Astrocyte (in vitro differentiated cells and primary cell): ENCODE data around the gene PFKFB2. TPM values are rescaled to one million over a fixed set of nuclear protein-coding genes. Genes with fewer than 3 reads are reported as not detected.

Experiments
- DNase-seq: peaks from one replicate; pipeline ENCODE4 v3.0.0-alpha.2; 2010; ENCODE audit warnings: low read depth
- FAIRE-seq: peaks from 2 replicates; lab custom pipeline; 2011; peaks lifted over from hg19 to GRCh38; lab: Jason Lieb, UNC
- H2AFZ ChIP-seq: 2 replicates; pipeline ENCODE4 v1.6.0; 2012; ENCODE audit warnings: low read depth, low read length, inconsistent platforms
- H3K27ac ChIP-seq: 2 replicates; pipeline ENCODE4 v1.5.1; 2011; ENCODE audit warnings: low read depth, low read length, inconsistent platforms
- H3K27me3 ChIP-seq: 2 replicates; pipeline ENCODE4 v1.6.0; 2011; ENCODE audit warnings: low read length, inconsistent platforms; ENCODE audit not compliant: insufficient read depth
- H3K36me3 ChIP-seq: 2 replicates; pipeline ENCODE4 v1.5.1; 2011; ENCODE audit warnings: low read length, inconsistent platforms; ENCODE audit not compliant: insufficient read depth
- H3K4me1 ChIP-seq: 2 replicates; pipeline ENCODE4 v1.5.1; 2011; ENCODE audit warnings: low read length, inconsistent platforms; ENCODE audit not compliant: insufficient read depth
- H3K4me2 ChIP-seq: 2 replicates; pipeline ENCODE4 v1.6.0; 2012; ENCODE audit warnings: low read length, inconsistent platforms
- H3K4me3 ChIP-seq: 2 replicates; pipeline ENCODE4 v1.5.1; 2011; ENCODE audit warnings: low read depth, mild to moderate bottlenecking, low read length, inconsistent platforms; ENCODE audit not compliant: insufficient read depth
- H3K79me2 ChIP-seq: 2 replicates; pipeline ENCODE4 v1.6.0; 2012; ENCODE audit warnings: mild to moderate bottlenecking, low read length, inconsistent platforms; ENCODE audit not compliant: insufficient read depth
- H3K9ac ChIP-seq: 2 replicates; pipeline ENCODE4 v1.6.0; 2012; ENCODE audit warnings: mild to moderate bottlenecking, low read length, inconsistent platforms
- H3K9me3 ChIP-seq: 2 replicates; pipeline ENCODE4 v1.5.1; 2012; ENCODE audit warnings: low read depth, mild to moderate bottlenecking, low read length, inconsistent platforms; ENCODE audit not compliant: insufficient read depth
- H4K20me1 ChIP-seq: 2 replicates; pipeline ENCODE4 v1.6.0; 2012; ENCODE audit warnings: low read length, inconsistent platforms; ENCODE audit not compliant: insufficient read depth
- H3K27ac Mint-ChIP-seq: one replicate; pipeline ENCODE4 v1.8.0; 2021; ENCODE audit warnings: mild to moderate bottlenecking, mixed read lengths; ENCODE audit not compliant: unreplicated experiment
- H3K27me3 Mint-ChIP-seq: one replicate; pipeline ENCODE4 v1.8.0; 2021; ENCODE audit warnings: low read depth, mixed read lengths; ENCODE audit not compliant: unreplicated experiment
- H3K36me3 Mint-ChIP-seq: one replicate; pipeline ENCODE4 v1.8.0; 2021; ENCODE audit warnings: low read depth, mixed read lengths; ENCODE audit not compliant: unreplicated experiment
- H3K4me1 Mint-ChIP-seq: one replicate; pipeline ENCODE4 v1.8.0; 2021; ENCODE audit warnings: low read depth, mixed read lengths; ENCODE audit not compliant: unreplicated experiment
- H3K4me3 Mint-ChIP-seq: one replicate; pipeline ENCODE4 v1.8.0; 2021; ENCODE audit warnings: mild to moderate bottlenecking, moderate library complexity, mixed read lengths; ENCODE audit not compliant: unreplicated experiment
- H3K9me3 Mint-ChIP-seq: one replicate; pipeline ENCODE4 v1.8.0; 2021; ENCODE audit warnings: mild to moderate bottlenecking, mixed read lengths; ENCODE audit not compliant: unreplicated experiment
- EZH2 ChIP-seq: IDR thresholded peaks from 2 replicates; pipeline ENCODE4 v1.6.1; 2012; ENCODE audit warnings: mild to moderate bottlenecking, low read length, inconsistent platforms; ENCODE audit not compliant: insufficient read depth
- total RNA-seq: library from RNA; stranded (reverse); gene quantifications from 2 replicates; pipeline ENCODE4 v1.2.1, GENCODE V29; 2021
- TF ChIP-seq, protein P1 (sequence below): IDR thresholded peaks from 2 replicates; pipeline ENCODE4 v1.5.1; 2011; ENCODE audit warnings: low read depth, mild to moderate bottlenecking, inconsistent platforms, low read length, moderate library complexity; ENCODE audit not compliant: insufficient read depth

The PFKFB2 gene
- total RNA-seq, 1 donor from 2014 or later = 6.2 TPM

DNA sequence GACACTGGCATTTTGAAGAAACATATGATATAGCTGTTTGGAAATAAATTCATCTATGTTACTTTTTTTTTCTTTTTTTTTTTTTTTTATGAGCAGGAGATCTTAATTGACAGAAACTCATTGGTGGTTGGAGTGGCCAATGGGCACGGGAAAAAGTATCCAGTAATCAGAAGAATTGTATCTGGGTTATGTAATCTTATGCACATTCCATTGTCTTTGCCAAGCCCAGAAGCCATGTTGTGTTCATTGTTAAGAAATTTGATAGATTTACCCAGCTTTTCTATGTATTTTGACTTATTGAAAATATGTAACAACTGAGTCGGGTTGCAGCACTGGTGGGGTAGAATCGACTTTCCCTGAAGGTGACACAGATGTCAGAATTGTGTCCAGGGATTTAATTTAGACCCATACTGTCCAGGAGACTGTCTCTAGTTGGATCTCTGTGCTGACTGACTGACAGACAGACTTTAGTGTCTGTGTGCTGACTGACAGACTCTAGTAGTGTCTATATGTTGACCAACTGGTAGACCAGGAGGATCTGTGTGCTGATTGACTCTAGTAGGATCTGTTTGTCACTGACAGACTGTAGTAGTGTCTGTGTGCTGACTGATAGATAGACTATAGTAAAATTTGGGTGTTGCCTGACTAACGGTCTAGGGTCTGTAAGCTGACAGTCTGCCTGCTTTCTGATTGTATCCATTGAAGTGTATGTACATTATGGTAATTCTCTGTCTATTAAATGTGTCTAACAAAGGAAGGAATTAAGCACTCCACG is 23.3 kb downstream of the PFKFB2 start:
- Histone ChIP-seq H3K27ac (no peak overlapping the region), H4K20me1 (no peaks in the 10 kb centered on the region), H3K36me3 (no peaks in the 10 kb centered on the region), H2AFZ (no peak overlapping the region), H3K4me3 (no peak overlapping the region), H3K9ac (no peak overlapping the region), H3K27me3 (no peaks in the 10 kb centered on the region), H3K79me2 (no peaks in the 10 kb centered on the region), H3K4me1 (no peaks in the 10 kb centered on the region), H3K4me2 (no peak overlapping the region), H3K9me3 (no peaks in the 10 kb centered on the region)
- no peak overlapping the region for H3K4me3 Mint-ChIP-seq
- no peaks in the 10 kb centered on the region for H3K4me1 Mint-ChIP-seq
- H3K9me3 Mint-ChIP-seq = peaks cover 3% of the 10 kb centered on the region
- TF ChIP-seq EZH2 = no peak
- TF ChIP-seq, protein P1, sequence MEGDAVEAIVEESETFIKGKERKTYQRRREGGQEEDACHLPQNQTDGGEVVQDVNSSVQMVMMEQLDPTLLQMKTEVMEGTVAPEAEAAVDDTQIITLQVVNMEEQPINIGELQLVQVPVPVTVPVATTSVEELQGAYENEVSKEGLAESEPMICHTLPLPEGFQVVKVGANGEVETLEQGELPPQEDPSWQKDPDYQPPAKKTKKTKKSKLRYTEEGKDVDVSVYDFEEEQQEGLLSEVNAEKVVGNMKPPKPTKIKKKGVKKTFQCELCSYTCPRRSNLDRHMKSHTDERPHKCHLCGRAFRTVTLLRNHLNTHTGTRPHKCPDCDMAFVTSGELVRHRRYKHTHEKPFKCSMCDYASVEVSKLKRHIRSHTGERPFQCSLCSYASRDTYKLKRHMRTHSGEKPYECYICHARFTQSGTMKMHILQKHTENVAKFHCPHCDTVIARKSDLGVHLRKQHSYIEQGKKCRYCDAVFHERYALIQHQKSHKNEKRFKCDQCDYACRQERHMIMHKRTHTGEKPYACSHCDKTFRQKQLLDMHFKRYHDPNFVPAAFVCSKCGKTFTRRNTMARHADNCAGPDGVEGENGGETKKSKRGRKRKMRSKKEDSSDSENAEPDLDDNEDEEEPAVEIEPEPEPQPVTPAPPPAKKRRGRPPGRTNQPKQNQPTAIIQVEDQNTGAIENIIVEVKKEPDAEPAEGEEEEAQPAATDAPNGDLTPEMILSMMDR = no peak
- DNase-seq (no peak), FAIRE-seq (no peak)
- H3K36me3 Mint-ChIP-seq = peaks cover 10% of the 10 kb centered on the region
- peaks cover 2% of the 10 kb centered on the region for H3K27me3 Mint-ChIP-seq
- no peak overlapping the region for H3K27ac Mint-ChIP-seq

DNA sequence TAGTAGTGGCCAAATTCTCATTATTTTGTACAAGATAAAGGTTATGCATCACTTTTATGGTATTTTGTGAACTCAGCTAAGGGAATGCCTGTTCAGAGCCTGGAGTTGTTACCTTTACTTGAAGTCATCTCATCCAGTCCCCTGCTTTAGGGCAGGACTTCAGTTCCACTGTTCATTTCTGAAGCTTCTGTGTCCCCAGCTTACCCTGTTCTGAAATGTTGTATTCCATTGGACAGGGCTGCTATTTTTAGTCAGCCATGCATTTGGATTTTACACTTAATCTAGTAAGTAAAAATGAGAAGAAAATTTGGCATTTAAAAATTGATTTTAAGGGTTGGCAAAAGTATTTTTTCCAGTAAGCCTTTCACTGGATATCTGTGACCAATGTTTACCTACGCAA is 23.9 kb downstream of the PFKFB2 start:
- Histone ChIP-seq H3K27ac (no peak overlapping the region), H3K4me1 (no peaks in the 10 kb centered on the region), H3K27me3 (no peaks in the 10 kb centered on the region), H3K9me3 (no peaks in the 10 kb centered on the region), H3K79me2 (no peaks in the 10 kb centered on the region), H3K9ac (no peak overlapping the region), H3K36me3 (no peaks in the 10 kb centered on the region), H3K4me2 (no peak overlapping the region), H3K4me3 (no peak overlapping the region), H4K20me1 (no peaks in the 10 kb centered on the region), H2AFZ (no peak overlapping the region)
- peaks cover 3% of the 10 kb centered on the region for H3K9me3 Mint-ChIP-seq
- no peak for FAIRE-seq
- H3K27me3 Mint-ChIP-seq = peaks cover 2% of the 10 kb centered on the region
- no peak overlapping the region for H3K27ac Mint-ChIP-seq
- peaks cover 10% of the 10 kb centered on the region for H3K36me3 Mint-ChIP-seq
- H3K4me1 Mint-ChIP-seq = no peaks in the 10 kb centered on the region
- no peak for DNase-seq
- H3K4me3 Mint-ChIP-seq = no peak overlapping the region
- TF ChIP-seq, protein P1 = no peak
- TF ChIP-seq EZH2 = no peak
